ENCODE measurements around the gene GLT6D1.

Gene GLT6D1

DNA sequence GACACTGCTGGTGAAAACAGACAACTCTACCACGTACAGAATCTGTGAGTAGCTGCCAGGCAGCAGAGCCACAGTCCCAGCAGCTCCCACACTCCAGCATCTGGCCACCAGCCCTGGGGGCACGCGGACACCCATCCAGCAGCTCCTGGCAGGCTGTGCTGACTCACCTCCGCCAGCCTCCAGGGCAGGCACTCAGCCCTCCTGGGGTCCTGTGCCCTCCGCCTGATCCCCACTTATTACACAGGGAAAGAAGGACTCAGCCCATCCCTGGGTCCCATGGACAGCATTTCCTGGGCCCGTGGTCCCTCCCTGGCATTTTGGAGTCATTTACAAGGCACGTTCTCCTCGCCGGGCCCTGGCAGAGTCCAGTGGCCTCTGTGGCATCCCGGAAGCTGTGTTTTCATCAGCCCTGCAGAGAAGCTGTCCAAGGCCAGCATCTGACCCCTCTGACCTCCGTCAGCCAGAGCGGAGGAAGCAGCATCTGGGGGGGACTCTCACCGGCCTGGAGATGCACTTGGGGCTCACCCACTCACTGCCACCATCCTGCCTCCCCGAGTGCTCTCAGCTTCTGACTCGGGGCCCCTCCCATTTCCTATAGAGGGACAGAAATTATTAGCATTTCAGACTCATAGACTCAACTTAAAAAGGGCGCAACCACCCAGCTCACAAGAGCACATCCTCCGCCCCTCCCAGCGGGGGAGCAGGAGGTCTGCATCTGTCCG is 56.2 kb downstream of the GLT6D1 start:
- Histone ChIP-seq H4K20me1 (ENCODE audit: insufficient read depth, low read length) (no peaks in the 10 kb centered on the region), H3K9me3 (ENCODE audit: insufficient read depth, low read length) (no peaks in the 10 kb centered on the region), H3K4me1 (ENCODE audit: low read length) (no peaks in the 10 kb centered on the region), H2AFZ (ENCODE audit: low read depth, low read length) (no peak overlapping the region), H3K27ac (ENCODE audit: low read length) (no peak overlapping the region), H3K9ac (ENCODE audit: low read length) (no peak overlapping the region), H3K4me2 (ENCODE audit: low read length) (no peak overlapping the region), H3K79me2 (ENCODE audit: low read length) (no peaks in the 10 kb centered on the region), H3K36me3 (replicated peaks; ENCODE audit: low read depth, low read length) (no peaks in the 10 kb centered on the region), H3K27me3 (ENCODE audit: low read depth, low read length) (no peaks in the 10 kb centered on the region), H3K4me3 (ENCODE audit: low read length) (no peak overlapping the region)
- TF ChIP-seq, protein P1, sequence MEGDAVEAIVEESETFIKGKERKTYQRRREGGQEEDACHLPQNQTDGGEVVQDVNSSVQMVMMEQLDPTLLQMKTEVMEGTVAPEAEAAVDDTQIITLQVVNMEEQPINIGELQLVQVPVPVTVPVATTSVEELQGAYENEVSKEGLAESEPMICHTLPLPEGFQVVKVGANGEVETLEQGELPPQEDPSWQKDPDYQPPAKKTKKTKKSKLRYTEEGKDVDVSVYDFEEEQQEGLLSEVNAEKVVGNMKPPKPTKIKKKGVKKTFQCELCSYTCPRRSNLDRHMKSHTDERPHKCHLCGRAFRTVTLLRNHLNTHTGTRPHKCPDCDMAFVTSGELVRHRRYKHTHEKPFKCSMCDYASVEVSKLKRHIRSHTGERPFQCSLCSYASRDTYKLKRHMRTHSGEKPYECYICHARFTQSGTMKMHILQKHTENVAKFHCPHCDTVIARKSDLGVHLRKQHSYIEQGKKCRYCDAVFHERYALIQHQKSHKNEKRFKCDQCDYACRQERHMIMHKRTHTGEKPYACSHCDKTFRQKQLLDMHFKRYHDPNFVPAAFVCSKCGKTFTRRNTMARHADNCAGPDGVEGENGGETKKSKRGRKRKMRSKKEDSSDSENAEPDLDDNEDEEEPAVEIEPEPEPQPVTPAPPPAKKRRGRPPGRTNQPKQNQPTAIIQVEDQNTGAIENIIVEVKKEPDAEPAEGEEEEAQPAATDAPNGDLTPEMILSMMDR (IDR thresholded peaks at IDR 0.05; ENCODE audit: low read depth, low read length): no peak
- TF ChIP-seq EZH2phosphoT487 (IDR thresholded peaks at IDR 0.05; ENCODE audit: low read depth): no peak

GRCh38 chr9:135582541-135582940 is 56.8 kb downstream of the GLT6D1 start:
- Histone ChIP-seq H2AFZ (ENCODE audit: low read depth, low read length) (no peak overlapping the region), H3K27ac (ENCODE audit: low read length) (no peak overlapping the region), H3K79me2 (ENCODE audit: low read length) (no peaks in the 10 kb centered on the region), H3K4me1 (ENCODE audit: low read length) (no peaks in the 10 kb centered on the region), H3K4me2 (ENCODE audit: low read length) (no peak overlapping the region), H3K27me3 (ENCODE audit: low read depth, low read length) (no peaks in the 10 kb centered on the region), H3K9me3 (ENCODE audit: insufficient read depth, low read length) (no peaks in the 10 kb centered on the region), H3K36me3 (replicated peaks; ENCODE audit: low read depth, low read length) (no peaks in the 10 kb centered on the region), H3K4me3 (ENCODE audit: low read length) (no peak overlapping the region), H3K9ac (ENCODE audit: low read length) (no peak overlapping the region), H4K20me1 (ENCODE audit: insufficient read depth, low read length) (no peaks in the 10 kb centered on the region)
- TF ChIP-seq, protein P1 (IDR thresholded peaks at IDR 0.05; ENCODE audit: low read depth, low read length): no peak
- no peak for TF ChIP-seq EZH2phosphoT487 (IDR thresholded peaks at IDR 0.05; ENCODE audit: low read depth)

DNA sequence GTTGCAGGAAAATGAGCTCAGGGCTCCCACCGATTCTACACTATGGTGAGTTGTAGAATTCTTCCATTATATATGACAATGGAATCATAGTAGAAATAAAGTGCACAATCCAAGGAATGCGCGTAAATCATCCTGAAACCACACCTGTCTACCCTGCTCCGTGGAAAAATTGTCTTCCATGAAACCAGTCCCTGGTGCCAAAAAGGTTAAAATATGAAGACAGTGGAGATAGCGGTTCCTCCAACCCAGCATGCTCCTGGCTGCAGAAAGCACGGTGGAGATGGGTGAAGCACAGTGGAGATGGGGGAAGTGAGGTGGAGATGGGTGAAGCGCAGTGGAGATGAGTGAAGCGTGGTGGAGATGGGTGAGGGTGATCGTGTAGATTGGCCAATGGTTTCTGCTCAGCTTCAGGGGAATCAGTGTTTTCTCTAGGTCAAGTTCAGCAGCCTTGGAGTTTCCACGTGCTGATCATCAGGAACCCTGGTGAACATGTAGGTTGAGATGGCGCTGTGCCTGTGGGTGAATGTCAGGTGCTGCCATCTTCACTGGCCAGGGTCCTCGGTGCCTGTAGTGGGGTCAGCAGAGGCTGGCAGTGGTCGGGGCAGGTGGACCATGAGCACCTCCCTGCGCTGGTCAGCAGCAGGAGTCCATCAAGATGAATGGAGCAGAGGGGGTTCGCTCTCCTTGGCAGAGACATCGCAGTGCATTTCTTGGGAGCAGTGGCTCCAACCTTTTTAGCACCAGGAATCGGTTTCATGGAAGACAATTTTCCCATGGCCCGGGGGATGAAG is 57.5 kb downstream of the GLT6D1 start:
- H4K20me1 ChIP-seq (ENCODE audit: insufficient read depth, low read length): no peaks in the 10 kb centered on the region
- no peaks in the 10 kb centered on the region for H3K4me1 ChIP-seq (ENCODE audit: low read length)
- TF ChIP-seq EZH2phosphoT487 (IDR thresholded peaks at IDR 0.05; ENCODE audit: low read depth): no peak
- TF ChIP-seq, protein P1 (IDR thresholded peaks at IDR 0.05; ENCODE audit: low read depth, low read length): no peak
- no peak overlapping the region for H3K4me3 ChIP-seq (ENCODE audit: low read length)
- H3K9me3 ChIP-seq (ENCODE audit: insufficient read depth, low read length): no peaks in the 10 kb centered on the region
- no peak overlapping the region for H2AFZ ChIP-seq (ENCODE audit: low read depth, low read length)
- H3K27ac ChIP-seq (ENCODE audit: low read length): no peak overlapping the region
- H3K36me3 ChIP-seq (replicated peaks; ENCODE audit: low read depth, low read length): no peaks in the 10 kb centered on the region
- no peak overlapping the region for H3K4me2 ChIP-seq (ENCODE audit: low read length)
- no peaks in the 10 kb centered on the region for H3K27me3 ChIP-seq (ENCODE audit: low read depth, low read length)
- no peaks in the 10 kb centered on the region for H3K79me2 ChIP-seq (ENCODE audit: low read length)
- no peak overlapping the region for H3K9ac ChIP-seq (ENCODE audit: low read length)

DNA sequence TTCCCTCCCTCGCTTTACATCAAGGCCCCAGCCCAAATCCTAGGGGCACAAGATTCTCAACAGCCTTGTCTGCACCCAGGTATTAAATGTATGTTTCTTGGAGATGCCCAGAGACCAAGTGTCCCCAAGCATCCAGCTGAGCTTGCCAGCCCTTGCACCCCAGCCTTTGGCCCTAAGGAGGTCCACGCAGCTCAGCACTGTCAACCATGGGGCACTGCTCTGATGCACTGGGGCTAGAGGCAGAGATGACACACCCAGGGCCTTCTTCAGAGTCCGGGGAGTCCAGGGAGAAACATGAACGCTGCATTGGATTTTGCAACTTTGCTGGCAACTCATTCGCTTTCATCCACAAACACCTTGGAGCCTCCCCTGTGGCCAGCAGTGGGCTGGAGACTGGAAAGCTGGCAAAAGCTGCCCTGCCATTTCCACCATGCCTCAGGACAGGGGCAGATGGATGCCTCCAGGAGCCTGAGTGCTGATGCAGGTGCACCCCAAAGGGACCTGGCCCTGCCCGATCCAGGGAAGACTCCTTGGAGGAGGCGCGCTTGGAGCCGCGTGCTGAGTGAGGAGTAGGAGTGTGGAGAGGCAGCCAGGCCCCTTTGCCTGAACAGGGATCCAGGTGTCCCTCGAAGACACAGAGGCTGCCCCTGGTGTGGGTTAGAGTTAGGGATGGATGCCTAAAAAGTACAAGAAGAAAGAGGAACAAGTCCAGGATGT is 58.5 kb downstream of the GLT6D1 start:
- Histone ChIP-seq H3K36me3 (replicated peaks; ENCODE audit: low read depth, low read length) (no peaks in the 10 kb centered on the region), H3K4me1 (ENCODE audit: low read length) (no peaks in the 10 kb centered on the region), H3K4me2 (ENCODE audit: low read length) (no peak overlapping the region), H3K9ac (ENCODE audit: low read length) (no peak overlapping the region), H4K20me1 (ENCODE audit: insufficient read depth, low read length) (no peaks in the 10 kb centered on the region), H3K27ac (ENCODE audit: low read length) (no peak overlapping the region), H3K9me3 (ENCODE audit: insufficient read depth, low read length) (no peaks in the 10 kb centered on the region), H3K27me3 (ENCODE audit: low read depth, low read length) (no peaks in the 10 kb centered on the region), H3K79me2 (ENCODE audit: low read length) (no peaks in the 10 kb centered on the region), H2AFZ (ENCODE audit: low read depth, low read length) (no peak overlapping the region), H3K4me3 (ENCODE audit: low read length) (no peak overlapping the region)
- TF ChIP-seq, protein P1 (IDR thresholded peaks at IDR 0.05; ENCODE audit: low read depth, low read length): no peak
- TF ChIP-seq EZH2phosphoT487 (IDR thresholded peaks at IDR 0.05; ENCODE audit: low read depth): no peak

All from OCI-LY3 (cell line).